Type B pancreatic cell (in vitro differentiated cells): ENCODE measurements around the gene TGIF1. TPM values are rescaled to one million over a fixed set of nuclear protein-coding genes. Genes with fewer than 3 reads are reported as not detected.

ENCODE experiments used
- DNase-seq: peaks from one replicate; pipeline ENCODE4 v3.0.0; 2021; ENCODE audit warnings: mixed read lengths; ENCODE audit not compliant: unreplicated experiment; ENCODE audit errors: extremely low spot score
- H3K27ac Mint-ChIP-seq: 2 replicates; pipeline ENCODE4 v1.8.0; 2021; ENCODE audit warnings: mild to moderate bottlenecking, mixed read lengths
- H3K27me3 Mint-ChIP-seq: 2 replicates; pipeline ENCODE4 v1.8.0; 2021; ENCODE audit warnings: mixed read lengths
- H3K36me3 Mint-ChIP-seq: 2 replicates; pipeline ENCODE4 v1.8.0; 2021; ENCODE audit warnings: mixed read lengths
- H3K4me1 Mint-ChIP-seq: one replicate; pipeline ENCODE4 v1.8.0; 2021; ENCODE audit warnings: mixed read lengths; ENCODE audit not compliant: unreplicated experiment
- H3K4me3 Mint-ChIP-seq: 2 replicates; pipeline ENCODE4 v1.8.0; 2021; ENCODE audit warnings: mild to moderate bottlenecking, mixed read lengths
- H3K9me3 Mint-ChIP-seq: 2 replicates; pipeline ENCODE4 v1.8.0; 2021; ENCODE audit warnings: mixed read lengths
- CTCF ChIP-seq: fragments of 200-600 bp; sonication (generic); conservative IDR thresholded peaks from 2 replicates; pipeline ENCODE4 v1.5.0; 2021; ENCODE audit warnings: antibody characterized with exemption, mild to moderate bottlenecking
- total RNA-seq: library from RNA; stranded (reverse); gene quantifications from 2 replicates; pipeline ENCODE4 v1.2.1, GENCODE V29; 2021; ENCODE audit warnings: low replicate concordance

Gene TGIF1
- total RNA-seq, 1 donor from 2014 or later = 80.7 TPM

- Mint-ChIP-seq H3K4me3 (peak overlapping the region; percentile 98), H3K4me1 (peaks cover 54% of the 10 kb centered on the region), H3K36me3 (peaks cover 56% of the 10 kb centered on the region), H3K9me3 (peaks cover 3% of the 10 kb centered on the region), H3K27me3 (peaks cover 8% of the 10 kb centered on the region), H3K27ac (peak overlapping the region; percentile 99)
- no peak for DNase-seq
- no peak for TF ChIP-seq CTCF
Measured at GRCh38 chr18:3455907-3456685, 6.1 kb downstream of the TGIF1 start.

GRCh38 chr18:3456686-3457069, 6.7 kb downstream of the TGIF1 start:
- peak overlapping the region; percentile 99 for H3K27ac Mint-ChIP-seq
- TF ChIP-seq CTCF = no peak
- peaks cover 6% of the 10 kb centered on the region for H3K27me3 Mint-ChIP-seq
- H3K36me3 Mint-ChIP-seq = peaks cover 61% of the 10 kb centered on the region
- peak overlapping the region; percentile 98 for H3K4me3 Mint-ChIP-seq
- no peak for DNase-seq
- H3K9me3 Mint-ChIP-seq = peaks cover 3% of the 10 kb centered on the region
- peaks cover 54% of the 10 kb centered on the region for H3K4me1 Mint-ChIP-seq

GRCh38 chr18:3457261-3457724, 7.3 kb downstream of the TGIF1 start:
- H3K4me3 Mint-ChIP-seq = peak overlapping the region; percentile 98
- no peak for TF ChIP-seq CTCF
- peaks cover 67% of the 10 kb centered on the region for H3K36me3 Mint-ChIP-seq
- H3K27me3 Mint-ChIP-seq = peaks cover 6% of the 10 kb centered on the region
- DNase-seq = no peak
- H3K27ac Mint-ChIP-seq = peak overlapping the region; percentile 99
- peaks cover 59% of the 10 kb centered on the region for H3K4me1 Mint-ChIP-seq
- peaks cover 3% of the 10 kb centered on the region for H3K9me3 Mint-ChIP-seq

GRCh38 chr18:3458378-3458777, 8.4 kb downstream of the TGIF1 start:
- Mint-ChIP-seq H3K27me3 (no peaks in the 10 kb centered on the region), H3K36me3 (peaks cover 64% of the 10 kb centered on the region), H3K9me3 (peaks cover 3% of the 10 kb centered on the region), H3K4me1 (peaks cover 60% of the 10 kb centered on the region), H3K4me3 (peak overlapping the region; percentile 37), H3K27ac (peak overlapping the region; percentile 61)
- TF ChIP-seq CTCF = no peak
- no peak for DNase-seq

GRCh38 chr18:3458952-3459853, 9.2 kb downstream of the TGIF1 start:
- peaks cover 64% of the 10 kb centered on the region for H3K36me3 Mint-ChIP-seq
- H3K4me3 Mint-ChIP-seq = peak overlapping the region; percentile 37
- no peak for DNase-seq
- peak overlapping the region; percentile 61 for H3K27ac Mint-ChIP-seq
- peaks cover 3% of the 10 kb centered on the region for H3K9me3 Mint-ChIP-seq
- no peak for TF ChIP-seq CTCF
- H3K4me1 Mint-ChIP-seq = peaks cover 55% of the 10 kb centered on the region
- H3K27me3 Mint-ChIP-seq = no peaks in the 10 kb centered on the region
